HuH-7.5 (cell line): ENCODE data around the gene MAML2.

Experiments
- DNase-seq: peaks from one replicate; pipeline ENCODE4 v3.0.0; 2011; ENCODE audit warnings: low spot score

The MAML2 gene

DNA sequence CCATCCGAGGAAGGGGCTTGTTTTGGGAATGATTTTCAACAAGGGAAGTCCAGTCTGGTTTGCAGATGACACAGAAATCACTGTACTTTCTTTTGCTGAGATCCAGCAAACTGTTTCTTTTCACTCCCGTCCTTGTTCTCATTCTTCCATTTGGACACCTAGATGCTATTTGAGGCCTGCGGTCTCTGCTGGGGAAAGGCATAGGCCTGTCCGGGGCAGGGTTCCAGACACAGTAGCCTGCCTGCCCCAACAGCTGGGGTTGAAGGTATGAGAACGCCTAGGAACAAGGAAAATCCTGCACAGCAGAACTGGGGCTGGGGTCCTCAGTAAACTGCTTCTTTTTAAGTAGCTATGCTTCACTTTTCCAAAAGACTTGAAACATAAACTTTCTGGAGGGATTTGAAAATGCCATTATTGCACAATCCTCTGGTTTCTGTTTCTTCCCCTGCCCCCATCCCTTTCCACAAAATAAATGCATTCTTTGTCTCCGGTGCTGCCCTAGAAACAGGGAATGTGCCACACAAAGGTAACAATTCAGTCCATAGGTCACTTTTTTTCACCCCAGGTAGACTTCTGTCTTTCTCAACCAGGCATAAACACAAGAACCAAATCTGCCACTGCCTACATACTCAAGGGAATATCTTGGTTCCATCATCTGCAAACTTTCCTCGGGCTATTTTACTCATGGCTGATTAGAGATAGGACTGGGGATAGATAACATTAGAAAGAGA is 244.3 kb downstream of the MAML2 start:
- peak; percentile 28 for DNase-seq

DNA sequence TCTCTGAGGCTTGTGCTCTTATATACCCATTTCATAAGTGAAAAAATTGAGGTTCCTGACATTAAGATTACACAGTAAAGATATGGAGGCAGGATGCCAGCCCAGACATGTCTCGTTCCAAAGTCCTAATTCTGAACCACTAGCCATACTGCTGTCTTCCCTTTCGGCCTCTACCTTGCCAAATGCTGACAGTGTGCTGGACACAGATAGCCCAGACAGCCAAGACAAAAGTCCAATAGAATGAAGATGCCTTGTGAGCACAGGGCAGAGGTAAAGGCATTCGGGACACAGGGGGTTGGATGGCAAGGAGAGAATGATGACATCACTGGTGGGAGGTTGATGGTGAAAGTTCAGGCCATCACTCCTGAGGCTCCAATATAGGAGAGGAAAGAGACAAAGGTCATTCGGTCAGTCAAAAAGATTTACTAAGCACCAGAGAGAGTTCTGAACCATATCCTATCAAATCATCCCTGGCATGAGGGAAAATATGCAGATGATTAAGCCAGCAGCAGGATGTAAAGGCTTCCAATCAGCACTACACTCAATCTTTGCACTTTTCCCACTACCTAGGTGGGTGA is 245.1 kb downstream of the MAML2 start:
- no peak for DNase-seq

GRCh38 chr11:96096360-96096759 is 246.6 kb downstream of the MAML2 start:
- no peak for DNase-seq

- no peak for DNase-seq
These were observed 247.1 kb downstream of the MAML2 start for GRCh38 chr11:96095884-96096303.

GRCh38 chr11:96094156-96094555 is 248.8 kb downstream of the MAML2 start:
- DNase-seq, result no peak

GRCh38 chr11:96092511-96092910 is 250.5 kb downstream of the MAML2 start:
- no peak for DNase-seq

DNA sequence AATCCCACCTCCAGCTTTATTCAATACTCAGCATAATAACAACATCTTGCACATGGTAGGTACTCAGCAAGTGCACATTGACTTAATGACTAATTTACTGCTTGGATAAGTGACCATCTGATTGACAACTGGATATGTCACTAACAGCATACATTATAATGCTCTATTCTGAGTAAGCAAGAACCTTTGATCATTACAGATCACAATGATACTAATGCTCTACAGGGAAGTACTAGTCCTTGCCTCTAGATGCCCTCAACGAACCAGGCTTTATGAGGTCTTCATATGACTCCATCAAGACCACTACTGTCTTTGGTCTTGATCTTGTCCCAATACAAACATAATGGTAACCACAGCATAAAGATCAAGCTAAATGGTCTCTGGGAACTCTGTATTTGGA is 251.5 kb downstream of the MAML2 start:
- DNase-seq, result no peak

DNA sequence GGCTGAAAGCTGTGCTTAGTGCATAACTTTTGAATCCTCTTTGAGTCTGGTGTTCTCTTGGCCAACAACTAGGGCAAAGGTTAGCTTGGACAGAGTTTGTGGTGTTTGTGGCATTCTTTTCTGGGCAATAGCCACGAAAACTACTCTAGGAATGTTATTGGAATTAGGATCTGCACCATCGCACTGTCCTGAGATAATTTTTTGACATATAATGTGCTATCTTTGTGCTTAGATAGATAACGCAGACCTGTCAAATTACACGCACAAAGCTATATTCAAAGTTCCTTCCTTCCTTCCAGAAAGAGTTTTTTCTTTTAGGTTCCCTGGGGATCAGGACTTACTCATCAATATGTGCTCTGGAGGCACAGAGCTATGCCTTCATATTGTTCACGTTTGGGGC is 252.3 kb downstream of the MAML2 start:
- no peak for DNase-seq

DNA sequence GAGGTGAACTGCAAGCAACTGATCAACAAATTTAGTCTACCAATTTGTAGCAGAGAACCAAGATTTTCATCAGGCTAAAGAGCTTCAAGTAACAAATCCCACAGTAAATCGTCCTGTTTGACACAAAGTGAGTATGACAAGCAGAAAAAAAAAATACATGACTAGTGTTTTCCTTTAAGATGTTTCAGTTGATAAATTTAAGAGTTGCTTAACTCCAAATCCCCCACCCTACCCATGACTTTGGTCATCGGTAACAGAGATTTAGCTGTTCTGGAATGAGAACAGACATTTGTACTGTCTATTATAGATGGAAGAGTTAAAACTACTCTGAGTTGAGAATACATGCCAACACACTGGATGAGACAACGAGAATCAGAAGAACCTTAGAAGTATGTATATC is 254.1 kb downstream of the MAML2 start:
- DNase-seq, result no peak

- DNase-seq, result no peak
These were observed 256.9 kb downstream of the MAML2 start for GRCh38 chr11:96086111-96086510.

DNA sequence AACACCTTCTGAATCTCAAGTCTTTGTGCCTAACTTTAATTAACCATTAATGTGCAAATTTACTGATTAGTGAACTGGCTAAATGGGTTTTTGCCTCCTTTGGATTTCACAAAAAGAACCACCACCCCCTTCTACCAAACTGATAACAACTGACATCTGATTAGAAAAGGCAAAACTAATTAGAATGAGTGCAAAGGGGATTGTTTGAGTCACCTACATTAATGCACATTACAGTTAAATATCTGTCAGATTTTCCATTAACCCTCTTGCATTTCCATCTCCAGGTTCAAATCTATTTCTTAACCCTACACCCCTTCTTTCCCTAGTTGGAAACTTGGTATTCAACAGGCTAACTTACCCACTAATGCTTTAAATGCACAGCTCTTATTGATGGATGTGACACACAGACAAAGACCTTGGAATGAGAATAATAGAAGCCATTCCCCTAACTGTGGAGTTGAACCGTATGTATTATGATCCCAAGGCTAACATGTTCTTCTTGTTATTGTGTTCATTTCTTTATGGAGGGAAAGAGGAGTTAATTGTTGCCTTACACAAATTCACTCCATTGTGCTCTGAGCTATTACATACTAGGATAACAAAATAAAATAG is 257.6 kb downstream of the MAML2 start:
- DNase-seq, result no peak

GRCh38 chr11:96084610-96085318 is 258.2 kb downstream of the MAML2 start:
- no peak for DNase-seq

DNA sequence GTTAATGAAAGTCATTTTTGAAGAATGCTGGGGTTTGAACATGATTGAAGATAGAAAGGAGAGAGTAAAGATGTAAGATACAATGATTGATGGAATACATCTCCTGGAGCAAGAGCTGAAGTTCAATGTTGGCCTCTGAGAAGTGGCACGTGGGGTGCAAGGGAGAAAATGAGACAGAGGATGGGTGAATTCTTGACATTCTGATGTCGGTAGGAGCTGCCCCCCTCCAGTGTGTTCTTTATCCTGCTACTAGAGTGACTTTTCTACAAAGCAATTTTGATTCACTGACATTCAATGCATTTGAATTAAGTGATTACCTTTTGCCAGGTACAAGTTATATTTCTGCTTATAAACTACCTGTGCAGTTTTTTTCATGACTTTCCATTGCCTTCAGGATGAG is 260.1 kb downstream of the MAML2 start:
- DNase-seq, result no peak

DNA sequence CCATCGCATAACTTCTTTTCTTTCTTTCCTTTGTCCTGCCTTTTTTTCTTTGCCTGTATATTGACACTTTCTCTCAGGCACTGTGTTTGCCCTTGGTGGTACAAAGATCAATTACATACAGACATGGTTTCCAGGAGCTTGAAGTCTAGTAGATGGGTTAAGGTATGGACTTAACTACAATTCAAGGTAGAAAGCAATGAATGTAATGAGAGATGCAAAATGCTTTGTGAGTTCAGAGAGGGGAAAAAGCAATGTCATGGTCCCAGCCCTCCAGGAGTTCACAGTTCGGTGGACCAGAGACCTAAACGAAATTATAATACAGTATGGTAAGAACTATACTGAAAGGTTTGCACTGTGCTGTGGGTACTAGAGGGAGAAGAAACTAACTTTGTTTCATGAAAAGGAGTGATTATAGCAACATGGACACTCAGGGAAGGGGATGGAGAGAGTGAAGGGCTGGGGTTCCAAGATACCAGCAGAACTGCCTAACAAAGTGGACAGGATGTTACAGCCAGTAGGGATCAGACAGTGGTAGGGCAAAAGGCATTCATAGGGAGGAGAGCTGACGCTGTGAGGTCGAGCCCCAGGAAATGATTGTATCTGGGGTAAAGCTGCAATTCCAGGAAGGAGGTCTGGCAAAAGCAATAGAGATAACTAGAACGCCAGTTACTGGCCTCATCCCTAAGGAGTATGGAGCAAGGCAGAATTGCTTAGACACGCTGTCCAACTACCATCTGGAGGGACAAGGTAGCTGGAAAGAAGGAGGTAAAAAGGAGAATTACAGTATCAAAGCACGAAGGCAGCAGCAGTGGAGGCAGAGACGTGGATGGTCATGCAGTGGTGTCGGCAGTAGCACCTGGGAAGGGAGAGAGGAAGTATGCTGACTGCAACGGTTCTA is 260.7 kb downstream of the MAML2 start:
- no peak for DNase-seq

GRCh38 chr11:96081561-96081960 is 261.4 kb downstream of the MAML2 start:
- no peak for DNase-seq

DNA sequence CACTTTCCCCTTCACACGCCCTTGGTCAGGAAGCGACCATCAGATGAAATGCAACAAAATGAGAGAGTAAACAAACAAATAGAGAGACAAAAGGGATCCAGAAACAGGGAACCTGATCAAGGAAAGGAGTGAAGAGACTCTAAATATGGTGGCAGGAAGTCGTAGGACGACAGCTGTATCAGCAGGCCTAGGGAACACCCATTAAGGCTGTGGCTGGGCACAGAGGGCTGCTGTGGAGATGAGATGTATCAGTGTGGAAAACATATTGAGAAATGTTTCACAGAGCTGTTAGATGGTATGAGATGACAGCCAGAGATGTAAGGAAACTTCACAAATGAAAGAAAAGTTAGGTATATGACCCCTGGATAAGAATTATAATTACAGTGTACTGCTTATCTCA is 263.3 kb downstream of the MAML2 start:
- no peak for DNase-seq

- DNase-seq, result no peak
These were observed 267.4 kb downstream of the MAML2 start for GRCh38 chr11:96075532-96075959.

- DNase-seq, result no peak
These were observed 268.3 kb downstream of the MAML2 start for GRCh38 chr11:96074551-96075310.

- no peak for DNase-seq
These were observed 269.5 kb downstream of the MAML2 start for GRCh38 chr11:96073536-96073935.

DNA sequence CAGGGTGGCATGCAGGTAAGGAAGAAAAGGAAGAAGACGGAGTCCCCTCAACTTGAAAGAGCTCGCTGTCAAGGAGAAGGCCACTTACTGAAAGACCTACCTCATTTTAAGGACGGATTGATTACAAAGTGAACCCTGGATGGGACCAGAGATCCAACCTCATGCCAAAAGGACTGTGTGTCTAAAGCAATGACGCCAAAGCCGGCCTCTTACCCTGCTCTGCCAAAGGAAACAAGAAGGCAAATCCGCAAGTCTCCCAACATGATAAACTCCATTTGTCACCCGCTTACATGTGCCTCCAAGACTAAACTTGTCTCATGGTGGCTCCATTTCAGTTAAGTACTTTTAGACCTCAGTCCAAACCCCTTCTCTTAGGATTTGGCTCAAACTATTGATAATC is 270.4 kb downstream of the MAML2 start:
- DNase-seq, result no peak

- DNase-seq, result no peak
These were observed 272.5 kb downstream of the MAML2 start for GRCh38 chr11:96070453-96070852.
